Keratinocyte (primary cell): ENCODE data around the gene LPIN1. TPM values are rescaled to one million over a fixed set of nuclear protein-coding genes. Genes with fewer than 3 reads are reported as not detected.

Source experiments
- DNase-seq: peaks from one replicate; pipeline ENCODE4 v3.0.0-alpha.2; 2011; ENCODE audit warnings: low read depth, missing footprints, low spot score
- FAIRE-seq: peaks from 2 replicates; lab custom pipeline; 2011; peaks lifted over from hg19 to GRCh38; lab: Jason Lieb, UNC
- H2AFZ ChIP-seq: 2 replicates; pipeline ENCODE4 v1.6.0; 2012; ENCODE audit warnings: low read length, control low read depth, inconsistent platforms; ENCODE audit not compliant: control insufficient read depth
- H3K27ac ChIP-seq: 2 replicates; pipeline ENCODE4 v1.5.1; 2011; ENCODE audit warnings: low read length; ENCODE audit not compliant: control insufficient read depth, insufficient read depth
- H3K27me3 ChIP-seq: 3 replicates; pipeline ENCODE4 v1.6.0; 2011; ENCODE audit warnings: low read length; ENCODE audit not compliant: control insufficient read depth, insufficient read depth; ENCODE audit errors: extremely low read depth
- H3K36me3 ChIP-seq, 2 experiments: 2 replicates in 1 of 2; 3 replicates in 1 of 2; pipeline ENCODE4 v1.5.1; 2011; ENCODE audit warnings: low read length in 2 of 2, mild to moderate bottlenecking in 1 of 2; ENCODE audit not compliant: control insufficient read depth in 2 of 2, insufficient read depth in 2 of 2; ENCODE audit errors: extremely low read depth in 1 of 2
- H3K4me1 ChIP-seq: 3 replicates; pipeline ENCODE4 v1.5.1; 2011; ENCODE audit warnings: low read length; ENCODE audit not compliant: control insufficient read depth, insufficient read depth; ENCODE audit errors: extremely low read depth
- H3K4me2 ChIP-seq: 3 replicates; pipeline ENCODE4 v1.6.0; 2011; ENCODE audit warnings: low read depth, low read length; ENCODE audit not compliant: control insufficient read depth, insufficient read depth; ENCODE audit errors: extremely low read depth
- H3K4me3 ChIP-seq, 3 experiments: fragments of 200-600 bp in 1 of 3; sonication (generic) in 1 of 3; 2 replicates in 2 of 3; 3 replicates in 1 of 3; pipeline ENCODE4 v1.5.1; 2011 to 2016; ENCODE audit warnings: low read length in 3 of 3, mild to moderate bottlenecking in 3 of 3, control low read depth in 2 of 3, inconsistent platforms in 1 of 3, low read depth in 1 of 3, mixed read lengths in 1 of 3, mixed run types in 1 of 3, moderate library complexity in 1 of 3; ENCODE audit not compliant: control insufficient read depth in 2 of 3, insufficient read depth in 2 of 3; ENCODE audit errors: extremely low read depth in 1 of 3
- H3K79me2 ChIP-seq: 2 replicates; pipeline ENCODE4 v1.6.0; 2012; ENCODE audit warnings: low read length; ENCODE audit not compliant: control insufficient read depth, insufficient read depth
- H3K9ac ChIP-seq: 3 replicates; pipeline ENCODE4 v1.6.0; 2011; ENCODE audit warnings: low read length; ENCODE audit not compliant: control insufficient read depth, insufficient read depth; ENCODE audit errors: extremely low read depth
- H3K9me1 ChIP-seq: 3 replicates; pipeline ENCODE4 v1.6.0; 2011; ENCODE audit warnings: low read length; ENCODE audit not compliant: control insufficient read depth, insufficient read depth; ENCODE audit errors: extremely low read depth
- H3K9me3 ChIP-seq: 2 replicates; pipeline ENCODE4 v1.5.1; 2012; ENCODE audit warnings: low read depth, low read length; ENCODE audit not compliant: control insufficient read depth
- H4K20me1 ChIP-seq: 3 replicates; pipeline ENCODE4 v1.6.0; 2011; ENCODE audit warnings: low read length; ENCODE audit not compliant: control insufficient read depth, insufficient read depth; ENCODE audit errors: extremely low read depth
- EZH2 ChIP-seq: IDR thresholded peaks from one replicate; pipeline ENCODE4 v1.6.1; 2012; ENCODE audit warnings: inconsistent platforms, mild to moderate bottlenecking, low read length, moderate library complexity
- dilution Hi-C: fragments of 300-500 bp; cut with MboI; formaldehyde crosslinking; loops from one replicate; pipeline ENCODE4 v1.7.0; 2020; ENCODE audit warnings: low sequenced_read_pairs; ENCODE audit not compliant: extremely low pct_ligation_motif_present
- polyA plus RNA-seq, 5 experiments: library from polyadenylated mRNA; depleted of rRNA in 3 of 5; stranded (reverse) in 3 of 5; stranded (forward) in 1 of 5; unstranded in 1 of 5; fragments of >200 nt; gene quantifications; 1 replicate in 1 of 5; 2 replicates in 3 of 5; 3 replicates in 1 of 5; pipeline versions ENCODE4 v1.2.1 to v1.2.3, GENCODE V29; 2011 to 2012; ENCODE audit warnings: missing spikeins in 2 of 5, low read depth in 1 of 5, low replicate concordance in 1 of 5
- TF ChIP-seq, protein P1 (sequence below), 3 experiments: IDR thresholded peaks in 1 of 3; conservative IDR thresholded peaks in 1 of 3; optimal IDR thresholded peaks in 1 of 3; 2 replicates in 2 of 3; 3 replicates in 1 of 3; pipeline versions ENCODE3 to v1.5.1; 2011; ENCODE audit warnings: low read length in 3 of 3, mild to moderate bottlenecking in 3 of 3, moderate library complexity in 2 of 3, control low read depth in 1 of 3, inconsistent platforms in 1 of 3; ENCODE audit not compliant: insufficient read depth in 2 of 3; ENCODE audit errors: extremely low read depth in 1 of 3

Gene LPIN1
- polyA plus RNA-seq, 1 donor (not counting 4 experiments of a cell fraction or from before 2014, with no cell fraction given): 79.6 TPM

DNA sequence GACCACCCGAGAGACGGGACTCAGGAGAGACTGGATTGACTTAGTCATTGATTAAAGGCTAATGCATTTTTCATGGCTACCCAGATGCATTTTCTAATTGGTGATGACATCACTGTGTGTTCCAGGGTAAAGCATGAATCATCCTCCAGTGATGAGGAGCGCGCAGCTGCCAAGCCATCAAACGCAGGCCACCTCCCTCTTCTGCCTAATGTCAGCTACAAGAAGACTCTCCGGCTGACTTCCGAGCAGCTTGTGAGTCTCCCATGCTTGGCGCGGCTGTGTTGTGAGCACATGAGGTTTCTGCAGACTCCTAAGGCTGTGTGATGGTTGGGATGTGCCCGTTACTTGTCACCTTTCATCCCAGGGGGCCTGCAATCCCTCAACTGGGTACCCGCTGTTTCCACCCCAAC is 56.4 kb downstream of the LPIN1 start:
- Histone ChIP-seq H3K9me1 (no peaks in the 10 kb centered on the region), H3K27ac (no peak overlapping the region), H3K79me2 (no peaks in the 10 kb centered on the region), H3K36me3 (peaks cover 40 to 49% of the 10 kb centered on the region in 2 experiments), H4K20me1 (no peaks in the 10 kb centered on the region), H3K27me3 (no peaks in the 10 kb centered on the region), H3K9me3 (no peaks in the 10 kb centered on the region), H3K9ac (no peak overlapping the region), H3K4me2 (no peak overlapping the region), H3K4me1 (no peaks in the 10 kb centered on the region), H2AFZ (no peak overlapping the region), H3K4me3 (no peak overlapping the region)
- FAIRE-seq (no peak), DNase-seq (no peak)
- dilution Hi-C loops: no loop called here
- TF ChIP-seq, protein P1, sequence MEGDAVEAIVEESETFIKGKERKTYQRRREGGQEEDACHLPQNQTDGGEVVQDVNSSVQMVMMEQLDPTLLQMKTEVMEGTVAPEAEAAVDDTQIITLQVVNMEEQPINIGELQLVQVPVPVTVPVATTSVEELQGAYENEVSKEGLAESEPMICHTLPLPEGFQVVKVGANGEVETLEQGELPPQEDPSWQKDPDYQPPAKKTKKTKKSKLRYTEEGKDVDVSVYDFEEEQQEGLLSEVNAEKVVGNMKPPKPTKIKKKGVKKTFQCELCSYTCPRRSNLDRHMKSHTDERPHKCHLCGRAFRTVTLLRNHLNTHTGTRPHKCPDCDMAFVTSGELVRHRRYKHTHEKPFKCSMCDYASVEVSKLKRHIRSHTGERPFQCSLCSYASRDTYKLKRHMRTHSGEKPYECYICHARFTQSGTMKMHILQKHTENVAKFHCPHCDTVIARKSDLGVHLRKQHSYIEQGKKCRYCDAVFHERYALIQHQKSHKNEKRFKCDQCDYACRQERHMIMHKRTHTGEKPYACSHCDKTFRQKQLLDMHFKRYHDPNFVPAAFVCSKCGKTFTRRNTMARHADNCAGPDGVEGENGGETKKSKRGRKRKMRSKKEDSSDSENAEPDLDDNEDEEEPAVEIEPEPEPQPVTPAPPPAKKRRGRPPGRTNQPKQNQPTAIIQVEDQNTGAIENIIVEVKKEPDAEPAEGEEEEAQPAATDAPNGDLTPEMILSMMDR (optimal IDR thresholded peaks at IDR 0.05 in 1 of 3, IDR thresholded peaks at IDR 0.05 in 1 of 3, conservative IDR thresholded peaks at IDR 0.05 in 1 of 3; ENCODE audit: extremely low read depth in 1 of 3, insufficient read depth in 2 of 3, low read length in 3 of 3): no peak

DNA sequence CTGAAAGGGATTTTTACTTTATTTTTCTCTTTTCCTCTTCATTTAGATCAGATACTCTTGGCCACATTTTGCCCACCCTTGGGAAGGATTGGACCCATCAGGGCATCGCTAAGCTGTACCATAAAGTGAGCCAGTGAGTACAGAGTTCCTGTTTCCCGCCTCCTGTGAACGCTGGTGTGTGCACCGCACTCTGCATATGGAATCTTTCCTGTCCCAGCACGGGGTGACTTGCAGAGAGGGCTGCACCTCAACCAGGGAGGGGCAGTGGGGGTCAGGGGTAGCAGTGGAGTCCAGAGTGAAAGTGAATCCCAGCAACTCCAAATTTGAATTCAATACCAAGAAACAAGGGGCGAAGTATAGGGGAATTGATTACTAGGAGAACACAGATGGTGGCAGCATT is 58.6 kb downstream of the LPIN1 start:
- TF ChIP-seq EZH2: no peak
- TF ChIP-seq, protein P1 (optimal IDR thresholded peaks at IDR 0.05 in 1 of 3, IDR thresholded peaks at IDR 0.05 in 1 of 3, conservative IDR thresholded peaks at IDR 0.05 in 1 of 3; ENCODE audit: extremely low read depth in 1 of 3, insufficient read depth in 2 of 3, low read length in 3 of 3): no peak
- Histone ChIP-seq H3K9ac (no peak overlapping the region), H3K79me2 (no peaks in the 10 kb centered on the region), H3K9me1 (no peaks in the 10 kb centered on the region), H3K4me3 (no peak overlapping the region), H2AFZ (no peak overlapping the region), H3K4me1 (no peaks in the 10 kb centered on the region), H3K27ac (no peak overlapping the region), H4K20me1 (no peaks in the 10 kb centered on the region), H3K36me3 (peaks cover 37 to 50% of the 10 kb centered on the region in 2 experiments), H3K9me3 (no peaks in the 10 kb centered on the region), H3K27me3 (no peaks in the 10 kb centered on the region), H3K4me2 (no peak overlapping the region)
- dilution Hi-C loops: no loop called here
- no peak for DNase-seq
- FAIRE-seq: no peak
